Measurements from ENCODE around the gene RBM4.

The RBM4 gene

GRCh38 chr11:66614073-66614472, 24.4 kb upstream of the RBM4 start:
- Histone ChIP-seq H3K4me1 (ENCODE audit: insufficient read depth, low read length, poor library complexity, severe bottlenecking) (peaks cover 25% of the 10 kb centered on the region), H3K9ac (ENCODE audit: low read depth, low read length, poor library complexity, severe bottlenecking) (no peak overlapping the region)

DNA sequence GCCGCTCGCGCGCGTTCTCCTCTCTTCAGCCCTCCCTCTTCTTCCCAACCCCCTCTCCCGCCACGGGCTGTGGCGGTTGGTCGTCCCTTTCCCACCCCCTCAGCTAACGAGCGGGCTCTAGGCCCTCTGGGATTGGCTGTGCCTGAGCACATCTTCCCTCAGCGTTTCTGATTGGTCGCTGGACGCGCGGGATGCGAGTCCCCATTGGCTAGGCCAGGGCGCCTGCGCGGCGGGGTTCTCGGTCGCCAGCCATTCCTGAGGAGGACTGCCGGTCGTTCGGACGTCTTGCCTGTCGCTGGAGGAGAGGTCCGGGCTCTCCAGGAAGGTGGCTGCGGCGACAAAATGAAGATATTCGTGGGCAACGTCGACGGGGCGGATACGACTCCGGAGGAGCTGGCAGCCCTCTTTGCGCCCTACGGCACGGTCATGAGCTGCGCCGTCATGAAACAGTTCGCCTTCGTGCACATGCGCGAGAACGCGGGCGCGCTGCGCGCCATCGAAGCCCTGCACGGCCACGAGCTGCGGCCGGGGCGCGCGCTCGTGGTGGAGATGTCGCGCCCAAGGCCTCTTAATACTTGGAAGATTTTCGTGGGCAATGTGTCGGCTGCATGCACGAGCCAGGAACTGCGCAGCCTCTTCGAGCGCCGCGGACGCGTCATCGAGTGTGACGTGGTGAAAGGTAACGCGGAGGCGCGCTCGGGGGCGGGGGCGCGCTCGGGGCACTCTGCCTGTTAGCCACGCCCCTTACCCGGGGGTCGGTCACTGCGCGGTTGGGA, 21.9 kb upstream of the RBM4 start, which contains the start of gene RBM14:
RBM14 (plus strand) TSS at position 252 of the 776 bp plus-strand sequence; CDS start at position 343, 91 bp downstream.
- peaks cover 49% of the 10 kb centered on the region for H4K20me1 ChIP-seq (ENCODE audit: insufficient read depth, low read length, poor library complexity, severe bottlenecking)
- no peaks in the 10 kb centered on the region for H3K9me2 ChIP-seq (replicated peaks; ENCODE audit: low read depth, low read length)
- peaks cover 67% of the 10 kb centered on the region for H3K79me2 ChIP-seq (ENCODE audit: insufficient read depth, low read length)
- H3F3A ChIP-seq (ENCODE audit: low read depth), result no peaks in the 10 kb centered on the region; the same call in 1 of the 2 replicates
- TF ChIP-seq, protein P1, sequence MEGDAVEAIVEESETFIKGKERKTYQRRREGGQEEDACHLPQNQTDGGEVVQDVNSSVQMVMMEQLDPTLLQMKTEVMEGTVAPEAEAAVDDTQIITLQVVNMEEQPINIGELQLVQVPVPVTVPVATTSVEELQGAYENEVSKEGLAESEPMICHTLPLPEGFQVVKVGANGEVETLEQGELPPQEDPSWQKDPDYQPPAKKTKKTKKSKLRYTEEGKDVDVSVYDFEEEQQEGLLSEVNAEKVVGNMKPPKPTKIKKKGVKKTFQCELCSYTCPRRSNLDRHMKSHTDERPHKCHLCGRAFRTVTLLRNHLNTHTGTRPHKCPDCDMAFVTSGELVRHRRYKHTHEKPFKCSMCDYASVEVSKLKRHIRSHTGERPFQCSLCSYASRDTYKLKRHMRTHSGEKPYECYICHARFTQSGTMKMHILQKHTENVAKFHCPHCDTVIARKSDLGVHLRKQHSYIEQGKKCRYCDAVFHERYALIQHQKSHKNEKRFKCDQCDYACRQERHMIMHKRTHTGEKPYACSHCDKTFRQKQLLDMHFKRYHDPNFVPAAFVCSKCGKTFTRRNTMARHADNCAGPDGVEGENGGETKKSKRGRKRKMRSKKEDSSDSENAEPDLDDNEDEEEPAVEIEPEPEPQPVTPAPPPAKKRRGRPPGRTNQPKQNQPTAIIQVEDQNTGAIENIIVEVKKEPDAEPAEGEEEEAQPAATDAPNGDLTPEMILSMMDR (conservative IDR thresholded peaks at IDR 0.05; ENCODE audit: low read length), result no peak
- no peak for TF ChIP-seq EZH2phosphoT487 (IDR thresholded peaks at IDR 0.05; ENCODE audit: borderline replicate concordance)
- H3K9me3 ChIP-seq (ENCODE audit: insufficient read depth, low read depth, low read length), result no peaks in the 10 kb centered on the region
- H3K36me3 ChIP-seq (ENCODE audit: insufficient read depth, low read length), result peaks cover 8% of the 10 kb centered on the region; the same call in 1 of the 2 replicates
- peak within 1 kb of the TSS; percentile 99 for H3K9ac ChIP-seq (ENCODE audit: low read depth, low read length, poor library complexity, severe bottlenecking)
- peak within 1 kb of the TSS; percentile 97 for H3K4me3 ChIP-seq (ENCODE audit: low read length, poor library complexity, severe bottlenecking)
- peak within 1 kb of the TSS; percentile 74; the same call in 1 of the 2 replicates for H2AFZ ChIP-seq (ENCODE audit: low read length)
- peaks cover 7% of the 10 kb centered on the region for H3K27me3 ChIP-seq (ENCODE audit: insufficient read depth, low read length, poor library complexity, severe bottlenecking)
- H3K4me1 ChIP-seq (ENCODE audit: insufficient read depth, low read length, poor library complexity, severe bottlenecking), result peaks cover 28% of the 10 kb centered on the region
- H3K4me2 ChIP-seq (ENCODE audit: low read depth, low read length, poor library complexity, severe bottlenecking), result peak within 1 kb of the TSS; percentile 100

More at GRCh38 chr11:66614073-66614472, 24.4 kb upstream of the RBM4 start:
- Histone ChIP-seq H3F3A (ENCODE audit: low read depth) (no peaks in the 10 kb centered on the region; the same call in 1 of the 2 replicates), H4K20me1 (ENCODE audit: insufficient read depth, low read length, poor library complexity, severe bottlenecking) (peaks cover 25% of the 10 kb centered on the region), H3K9me2 (replicated peaks; ENCODE audit: low read depth, low read length) (no peaks in the 10 kb centered on the region), H3K79me2 (ENCODE audit: insufficient read depth, low read length) (peaks cover 42% of the 10 kb centered on the region), H3K27me3 (ENCODE audit: insufficient read depth, low read length, poor library complexity, severe bottlenecking) (peaks cover 7% of the 10 kb centered on the region), H2AFZ (ENCODE audit: low read length) (no peak overlapping the region), H3K36me3 (ENCODE audit: insufficient read depth, low read length) (0 out of 2 replicates have a peak, but pooled peaks cover 5% of the 10 kb centered on the region), H3K4me3 (ENCODE audit: low read length, poor library complexity, severe bottlenecking) (no peak overlapping the region), H3K4me2 (ENCODE audit: low read depth, low read length, poor library complexity, severe bottlenecking) (no peak overlapping the region), H3K9me3 (ENCODE audit: insufficient read depth, low read depth, low read length) (no peaks in the 10 kb centered on the region)
- TF ChIP-seq, protein P1 (conservative IDR thresholded peaks at IDR 0.05; ENCODE audit: low read length), result no peak
- no peak for TF ChIP-seq EZH2phosphoT487 (IDR thresholded peaks at IDR 0.05; ENCODE audit: borderline replicate concordance)

GRCh38 chr11:66617155-66617834, 21.2 kb upstream of the RBM4 start:
- peaks cover 57% of the 10 kb centered on the region for H4K20me1 ChIP-seq (ENCODE audit: insufficient read depth, low read length, poor library complexity, severe bottlenecking)
- no peaks in the 10 kb centered on the region for H3K9me2 ChIP-seq (replicated peaks; ENCODE audit: low read depth, low read length)
- peaks cover 35% of the 10 kb centered on the region for H3K4me1 ChIP-seq (ENCODE audit: insufficient read depth, low read length, poor library complexity, severe bottlenecking)
- peak overlapping the region; percentile 99 for H3K9ac ChIP-seq (ENCODE audit: low read depth, low read length, poor library complexity, severe bottlenecking)
- peaks cover 7% of the 10 kb centered on the region for H3K27me3 ChIP-seq (ENCODE audit: insufficient read depth, low read length, poor library complexity, severe bottlenecking)
- no peaks in the 10 kb centered on the region; the same call in 1 of the 2 replicates for H3F3A ChIP-seq (ENCODE audit: low read depth)
- peaks cover 74% of the 10 kb centered on the region for H3K79me2 ChIP-seq (ENCODE audit: insufficient read depth, low read length)
- no peaks in the 10 kb centered on the region for H3K9me3 ChIP-seq (ENCODE audit: insufficient read depth, low read depth, low read length)
- peak overlapping the region; percentile 100 for H3K4me2 ChIP-seq (ENCODE audit: low read depth, low read length, poor library complexity, severe bottlenecking)
- no peak overlapping the region for H2AFZ ChIP-seq (ENCODE audit: low read length)
- H3K4me3 ChIP-seq (ENCODE audit: low read length, poor library complexity, severe bottlenecking), result peak overlapping the region; percentile 97
- peaks cover 11% of the 10 kb centered on the region; the same call in 1 of the 2 replicates for H3K36me3 ChIP-seq (ENCODE audit: insufficient read depth, low read length)
- no peak for TF ChIP-seq EZH2phosphoT487 (IDR thresholded peaks at IDR 0.05; ENCODE audit: borderline replicate concordance)

All from Loucy (cell line).